ENCODE measurements around the gene CPZ. TPM values are rescaled to one million over a fixed set of nuclear protein-coding genes. Genes with fewer than 3 reads are reported as not detected.

CPZ gene
- total and polyA plus RNA-seq, 9 donors: 3.3 to 18.4 (median 5.9) TPM

DNA sequence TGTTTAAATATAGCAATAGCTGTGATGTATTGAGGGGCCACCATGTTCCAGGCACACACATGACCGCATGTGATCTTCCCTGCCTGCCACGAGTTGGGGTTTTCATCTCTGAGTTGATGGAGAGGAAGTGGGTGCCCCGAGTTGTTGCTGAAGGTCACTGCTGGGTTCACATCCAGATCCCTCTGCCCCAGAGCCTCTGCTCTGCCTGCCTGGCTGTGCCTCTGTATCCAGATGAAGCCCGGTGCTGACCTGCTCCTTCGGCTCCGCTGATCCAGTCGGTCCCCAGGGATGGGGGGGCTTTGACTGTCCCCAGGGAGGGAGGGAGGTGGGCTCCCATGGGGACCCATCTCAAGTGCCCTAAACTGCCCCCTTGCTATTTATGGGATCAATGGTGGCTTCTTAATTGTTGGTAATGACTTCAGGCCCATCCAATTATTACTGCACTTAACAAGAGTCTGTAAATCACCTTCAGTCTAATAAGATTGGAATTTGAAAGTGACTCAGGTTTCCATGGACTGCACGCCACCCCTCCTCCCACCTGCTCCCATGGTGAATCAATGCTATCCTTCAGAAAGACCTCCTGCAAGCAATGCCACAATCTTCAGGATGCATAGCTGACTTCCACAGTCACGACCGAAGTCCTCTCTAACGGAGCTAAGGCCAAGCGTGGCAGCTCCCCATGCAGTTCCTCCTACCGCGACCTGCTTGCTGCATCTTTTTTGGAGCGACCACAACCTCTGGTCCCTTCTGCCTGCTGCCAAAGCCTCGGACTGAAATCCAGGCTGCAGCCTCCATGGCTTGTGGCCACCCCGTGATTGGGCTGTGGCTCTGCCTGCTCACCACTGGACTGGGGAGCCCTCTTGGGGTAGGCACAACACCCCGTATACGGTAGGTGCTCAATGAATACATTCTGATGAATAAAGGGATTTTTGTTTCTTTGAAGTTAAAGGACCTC lies 73.1 kb downstream of the CPZ start:
- Histone ChIP-seq H3K4me3 (ENCODE audit: low read length) (no peak overlapping the region), H3K36me3 (ENCODE audit: control insufficient read depth, insufficient read depth, low read length) (no peaks in the 10 kb centered on the region), H3K4me1 (ENCODE audit: control insufficient read depth, insufficient read depth, low read length) (no peaks in the 10 kb centered on the region), H3K9me3 (replicated peaks; ENCODE audit: control insufficient read depth, low read depth, low read length) (no peaks in the 10 kb centered on the region), H3K27me3 (ENCODE audit: control insufficient read depth, insufficient read depth, low read length) (peaks cover 14% of the 10 kb centered on the region), H3K27ac (ENCODE audit: low read length) (no peak overlapping the region)
- no peak for DNase-seq
- 69% methylated on average over 11 of the region's 19 CpGs for WGBS (ENCODE audit: insufficient coverage)

DNA sequence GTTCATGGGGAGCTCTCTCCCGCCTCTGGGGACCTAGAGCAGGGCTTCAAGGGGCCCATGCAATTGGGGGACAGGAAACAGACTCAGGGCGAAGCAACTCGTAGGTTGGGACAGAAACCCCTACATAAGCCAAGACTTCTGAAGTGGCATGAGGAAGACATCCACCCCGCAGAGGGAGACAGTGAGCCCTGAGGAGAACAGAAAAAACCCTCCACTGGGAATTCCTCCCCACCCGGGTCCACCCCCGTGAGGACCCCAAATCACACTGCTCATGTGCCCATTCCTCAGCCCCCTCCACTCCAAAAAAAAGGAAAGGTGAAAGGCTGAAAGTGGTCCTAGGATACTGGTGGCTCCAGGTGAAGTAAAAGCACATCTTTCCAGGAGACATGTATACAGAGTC lies 74.0 kb downstream of the CPZ start:
- H3K4me1 ChIP-seq (ENCODE audit: control insufficient read depth, insufficient read depth, low read length): no peaks in the 10 kb centered on the region
- H3K36me3 ChIP-seq (ENCODE audit: control insufficient read depth, insufficient read depth, low read length): no peaks in the 10 kb centered on the region
- peaks cover 16% of the 10 kb centered on the region for H3K27me3 ChIP-seq (ENCODE audit: control insufficient read depth, insufficient read depth, low read length)
- DNase-seq: no peak
- H3K4me3 ChIP-seq (ENCODE audit: low read length): no peak overlapping the region
- 57% methylated on average over 1 of the region's 6 CpGs for WGBS (ENCODE audit: insufficient coverage)
- no peaks in the 10 kb centered on the region for H3K9me3 ChIP-seq (replicated peaks; ENCODE audit: control insufficient read depth, low read depth, low read length)
- H3K27ac ChIP-seq (ENCODE audit: low read length): no peak overlapping the region

Other genes starting within 250 kb of the CPZ start
- gene ACOX3, start 152.0 kb upstream of the CPZ start, total RNA-seq: 17.5 TPM
- 10 to 100 TPM; 10.1 to 20.3 (median 15.7) TPM for gene ACOX3, start 152.0 kb upstream of the CPZ start, polyA plus RNA-seq (ENCODE audit: insufficient read depth in 1 of 8, insufficient read length in 8 of 8, low replicate concordance in 1 of 8)
- 13.6 TPM for gene TRMT44, start 152.0 kb upstream of the CPZ start, total RNA-seq
- 10 to 100 TPM in 4 of 8 donors, 1 to 10 TPM in 4; 8.1 to 13.9 (median 10.1) TPM for gene TRMT44, start 152.0 kb upstream of the CPZ start, polyA plus RNA-seq (ENCODE audit: insufficient read depth in 1 of 8, insufficient read length in 8 of 8, low replicate concordance in 1 of 8)
- 0.93 TPM for gene GPR78, start 12.4 kb upstream of the CPZ start, total RNA-seq
- under 1 TPM; 0.29 to 0.73 (median 0.54) TPM for gene GPR78, start 12.4 kb upstream of the CPZ start, polyA plus RNA-seq (ENCODE audit: insufficient read depth in 1 of 8, insufficient read length in 8 of 8, low replicate concordance in 1 of 8)